Measurements from ENCODE around the gene RPP25L. TPM values are rescaled to one million over a fixed set of nuclear protein-coding genes. Genes with fewer than 3 reads are reported as not detected.

RPP25L gene
- total RNA-seq, 1 donor from 2014 or later = 15.3 TPM

DNA sequence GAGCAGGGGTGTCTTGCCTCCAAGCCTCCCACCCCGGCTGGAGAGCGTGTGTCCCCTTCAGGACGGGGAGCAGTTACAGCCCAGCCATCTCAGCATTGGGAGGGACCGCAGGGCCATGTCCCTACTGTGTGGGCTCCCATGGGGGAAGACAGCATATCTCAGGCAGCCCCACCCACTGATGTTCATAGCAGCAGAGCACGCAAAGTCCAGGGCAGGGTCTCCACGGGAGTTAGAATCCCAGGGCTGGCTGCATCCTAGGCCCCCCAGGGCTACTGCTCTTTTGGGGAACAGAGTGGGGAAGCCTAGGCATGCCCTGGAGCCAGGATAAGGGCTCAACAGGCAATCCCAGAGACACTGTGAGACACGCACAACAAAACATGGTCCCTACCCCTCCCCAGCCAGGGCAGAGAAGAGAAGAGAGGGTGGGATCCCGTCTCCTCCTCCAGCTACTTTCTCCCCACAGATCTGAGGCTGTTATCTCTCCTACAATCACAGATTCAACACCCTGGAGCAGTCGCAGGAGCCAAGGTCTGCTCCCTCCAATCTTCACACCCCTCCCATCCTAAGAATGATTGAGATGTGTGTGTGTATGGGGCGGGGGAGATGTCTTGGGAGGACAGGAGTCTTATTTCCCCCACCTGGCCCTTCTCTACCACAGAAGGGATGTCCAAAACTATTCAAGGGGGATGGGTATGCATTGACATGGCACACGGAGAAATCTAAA lies 25.8 kb downstream of the RPP25L start:
- no peak for DNase-seq

DNA sequence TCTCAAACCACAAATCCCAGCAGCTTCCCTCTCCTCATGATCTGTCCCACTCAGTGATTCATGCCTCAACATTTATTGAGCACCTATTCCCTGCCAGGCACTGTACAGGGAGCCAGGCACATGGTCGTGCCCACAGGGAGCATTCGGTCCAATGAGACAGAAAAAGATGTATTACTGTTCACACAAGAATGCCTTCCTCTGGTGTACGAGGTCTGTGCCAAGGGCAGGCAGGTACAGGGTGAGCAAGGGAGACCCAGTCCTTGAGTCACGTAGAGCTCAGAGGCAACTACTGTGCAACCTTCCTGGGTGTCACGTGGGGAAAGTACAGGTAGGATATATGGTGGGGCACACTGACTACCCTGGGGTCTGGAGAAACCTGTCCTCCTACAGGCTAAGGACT lies 26.9 kb downstream of the RPP25L start:
- DNase-seq = no peak

DNA sequence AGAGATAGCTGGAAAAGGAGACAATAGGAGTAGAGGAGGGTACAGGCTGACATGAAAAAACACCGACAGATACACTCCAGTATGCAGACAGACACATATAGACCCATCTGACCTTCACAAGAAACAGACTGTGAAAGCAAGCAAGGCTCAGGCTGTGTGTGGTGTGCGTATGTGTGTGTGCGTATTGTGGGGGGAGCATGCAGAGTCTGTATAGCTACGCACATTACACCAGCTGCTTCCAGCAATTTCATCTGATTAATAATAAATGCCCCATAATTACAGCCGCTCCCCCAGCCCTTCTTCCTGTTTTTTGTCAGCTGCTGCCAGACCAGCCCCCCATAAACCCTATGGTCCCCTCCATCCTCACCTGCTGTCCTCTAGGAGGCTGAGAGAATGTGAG lies 29.1 kb downstream of the RPP25L start:
- no peak for DNase-seq

DNA sequence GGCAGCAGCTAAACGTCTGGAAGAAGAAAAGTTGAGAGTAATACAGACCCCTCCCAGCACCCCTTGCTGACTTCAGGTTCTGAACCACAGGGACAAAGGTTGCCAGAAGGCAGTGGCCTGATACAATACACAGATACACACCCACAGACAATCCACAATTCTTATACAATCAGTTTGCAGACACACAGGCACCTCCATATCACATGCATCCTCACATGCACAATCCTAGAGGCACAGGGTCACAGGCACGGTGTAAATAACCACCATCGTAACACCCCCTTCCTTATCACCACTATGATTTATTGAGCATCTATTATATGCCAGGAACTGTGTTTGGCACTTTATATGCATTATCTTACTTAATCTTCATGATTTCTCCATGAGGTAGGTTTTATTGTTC lies 30.6 kb downstream of the RPP25L start:
- no peak for DNase-seq

DNA sequence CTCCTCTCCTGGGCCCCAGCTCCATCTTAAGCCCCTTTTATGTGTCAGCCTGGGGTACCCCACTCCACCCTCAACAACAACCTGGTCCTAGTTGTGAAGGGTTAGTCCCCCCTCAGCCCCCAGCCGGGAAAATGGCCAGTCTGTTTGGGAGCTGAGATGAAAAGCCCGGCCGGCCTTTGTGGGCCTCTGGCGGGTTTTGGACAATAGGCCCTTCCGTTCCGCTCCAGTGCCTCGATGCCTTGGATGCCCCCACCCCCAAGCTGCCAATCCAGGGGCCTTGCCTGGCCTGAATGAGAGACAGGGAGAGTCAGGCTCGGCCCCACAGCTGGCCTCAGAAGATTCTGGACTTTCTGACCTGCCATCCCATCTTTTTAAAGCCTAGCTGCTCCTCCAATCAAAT lies 31.5 kb downstream of the RPP25L start:
- no peak for DNase-seq

DNA sequence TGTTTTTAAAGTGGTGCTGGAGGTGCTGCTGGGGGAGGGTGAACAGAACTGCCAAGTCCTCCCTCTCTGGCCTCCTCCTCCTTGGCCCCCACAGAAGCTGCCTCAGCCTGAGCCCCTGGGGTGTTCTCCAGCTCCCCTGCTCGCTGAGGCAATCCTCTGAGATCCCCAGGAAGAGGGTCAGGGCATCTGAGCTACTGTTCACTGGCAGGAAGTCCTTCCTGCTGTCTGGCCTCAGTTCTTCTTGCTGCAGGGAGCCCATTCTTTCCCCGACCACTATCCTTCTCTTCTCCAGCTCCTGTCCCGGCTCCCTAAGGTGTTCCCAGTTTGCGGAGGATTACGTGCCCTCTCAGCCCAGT lies 32.1 kb downstream of the RPP25L start:
- no peak for DNase-seq

DNA sequence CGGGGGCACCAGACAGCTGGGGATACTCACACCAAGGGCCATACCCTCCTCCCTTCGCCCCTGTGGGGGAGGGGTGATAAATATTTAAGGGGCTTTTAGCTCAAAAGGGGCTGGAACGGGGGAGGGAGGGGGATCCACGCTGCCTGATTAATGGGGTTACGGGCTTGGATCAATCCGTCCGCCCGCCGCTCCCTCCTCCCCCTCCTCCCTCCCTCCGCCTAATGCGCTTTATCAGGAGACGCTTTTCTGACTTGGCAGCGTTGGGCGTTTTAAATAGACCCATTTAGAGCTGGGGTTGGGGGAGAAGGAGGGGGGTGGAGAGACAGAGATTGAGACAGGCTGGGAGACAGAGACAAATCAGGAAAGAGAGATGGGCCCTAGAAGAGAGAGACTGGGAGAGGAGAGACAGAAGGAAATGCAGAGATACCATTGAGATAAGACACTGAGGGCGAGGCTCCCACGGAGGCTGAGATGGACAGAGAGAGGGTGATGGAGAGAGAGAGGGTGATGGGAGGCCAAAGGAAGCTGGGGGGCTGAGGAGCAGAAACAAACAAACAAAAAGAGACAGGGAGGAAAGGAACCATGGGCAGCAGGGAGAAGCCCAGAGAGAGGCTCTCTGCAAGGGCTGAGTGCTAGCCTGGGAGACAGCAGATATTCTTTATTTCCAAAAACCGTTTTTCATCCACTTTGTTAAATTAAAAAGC lies 32.6 kb downstream of the RPP25L start:
- no peak for DNase-seq

DNA sequence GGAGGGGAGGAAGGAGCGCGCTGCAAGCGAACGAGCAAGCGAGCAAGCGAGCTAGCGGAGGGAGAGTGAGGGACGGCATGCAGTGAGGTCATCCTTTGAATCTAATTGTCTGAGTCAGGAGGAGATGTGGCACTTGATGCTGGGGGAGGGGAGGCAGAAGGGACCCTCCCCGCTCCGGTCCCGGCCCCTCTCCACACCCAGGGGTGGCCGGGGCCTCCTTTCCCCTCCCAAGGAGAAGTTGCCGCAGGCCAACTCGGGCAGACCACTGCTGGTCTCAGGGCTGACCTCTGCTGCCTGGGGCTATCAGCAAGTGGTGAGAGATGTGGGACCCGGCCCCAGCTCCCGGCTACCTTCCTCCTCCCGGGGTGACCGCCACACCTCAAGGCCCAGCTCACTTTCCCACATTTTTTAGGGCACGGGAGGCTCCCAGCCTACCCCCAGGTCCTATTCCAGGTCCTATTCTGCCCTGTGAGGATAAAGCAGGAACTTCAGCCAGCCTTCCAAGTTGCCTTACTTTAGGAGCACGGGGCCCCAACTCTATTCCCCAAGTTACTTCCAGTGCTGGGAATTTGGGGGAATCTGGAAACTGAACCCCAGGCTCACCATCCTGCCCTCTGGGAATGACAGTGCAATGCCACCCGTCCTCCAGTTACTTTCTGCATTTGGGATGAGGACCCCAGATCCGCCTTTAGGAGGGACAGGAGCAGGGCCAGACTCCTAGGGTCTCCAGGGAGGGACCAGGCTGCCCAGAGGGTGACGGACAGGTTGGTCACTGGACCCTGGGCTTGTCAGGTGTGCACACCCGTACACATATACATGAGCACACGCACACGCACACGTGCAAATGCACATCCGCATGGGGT lies 33.4 kb downstream of the RPP25L start:
- DNase-seq = peak; percentile 75

DNA sequence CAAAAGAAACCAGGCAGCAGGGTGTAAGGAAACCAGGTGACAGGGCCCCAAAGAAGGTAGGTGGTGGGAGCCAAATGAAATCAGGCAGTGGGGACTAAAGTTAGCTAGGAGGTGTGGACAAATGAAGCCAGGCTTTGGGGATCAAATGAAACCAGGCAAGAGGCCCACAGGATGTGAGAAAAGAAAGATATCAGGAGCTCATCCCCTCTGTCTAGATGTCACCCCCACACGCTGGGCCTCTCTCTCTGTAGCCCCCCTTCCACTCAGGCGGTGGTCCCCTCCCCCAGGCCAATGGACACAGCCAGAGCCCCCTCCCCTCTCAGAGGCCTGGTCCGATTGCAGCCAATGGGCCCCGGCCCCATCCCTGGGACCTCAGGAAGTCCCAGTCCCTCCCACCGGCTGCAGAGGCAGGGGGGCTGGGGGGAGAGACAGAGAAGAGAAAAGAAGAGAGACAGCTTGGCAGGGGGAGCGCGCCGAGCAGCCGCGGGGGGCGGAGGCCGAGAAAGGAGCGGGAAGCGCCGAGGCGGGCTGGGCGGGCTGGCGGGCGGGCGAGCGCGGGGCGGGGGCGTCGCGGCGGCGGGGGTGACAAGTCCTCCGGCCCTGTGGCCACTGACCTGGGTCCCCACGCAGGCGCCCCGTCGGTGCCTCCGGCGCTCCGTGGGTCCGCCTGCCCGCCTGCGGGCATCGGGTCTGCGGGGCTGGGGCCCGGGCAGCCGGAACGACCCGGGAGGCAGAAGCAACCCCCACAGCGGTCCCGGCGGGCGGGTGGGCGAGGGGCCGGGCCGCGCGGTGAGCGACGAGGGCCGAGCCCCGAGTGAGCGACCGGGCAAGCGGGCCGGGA lies 34.3 kb downstream of the RPP25L start:
- peak; percentile 90 for DNase-seq

DNA sequence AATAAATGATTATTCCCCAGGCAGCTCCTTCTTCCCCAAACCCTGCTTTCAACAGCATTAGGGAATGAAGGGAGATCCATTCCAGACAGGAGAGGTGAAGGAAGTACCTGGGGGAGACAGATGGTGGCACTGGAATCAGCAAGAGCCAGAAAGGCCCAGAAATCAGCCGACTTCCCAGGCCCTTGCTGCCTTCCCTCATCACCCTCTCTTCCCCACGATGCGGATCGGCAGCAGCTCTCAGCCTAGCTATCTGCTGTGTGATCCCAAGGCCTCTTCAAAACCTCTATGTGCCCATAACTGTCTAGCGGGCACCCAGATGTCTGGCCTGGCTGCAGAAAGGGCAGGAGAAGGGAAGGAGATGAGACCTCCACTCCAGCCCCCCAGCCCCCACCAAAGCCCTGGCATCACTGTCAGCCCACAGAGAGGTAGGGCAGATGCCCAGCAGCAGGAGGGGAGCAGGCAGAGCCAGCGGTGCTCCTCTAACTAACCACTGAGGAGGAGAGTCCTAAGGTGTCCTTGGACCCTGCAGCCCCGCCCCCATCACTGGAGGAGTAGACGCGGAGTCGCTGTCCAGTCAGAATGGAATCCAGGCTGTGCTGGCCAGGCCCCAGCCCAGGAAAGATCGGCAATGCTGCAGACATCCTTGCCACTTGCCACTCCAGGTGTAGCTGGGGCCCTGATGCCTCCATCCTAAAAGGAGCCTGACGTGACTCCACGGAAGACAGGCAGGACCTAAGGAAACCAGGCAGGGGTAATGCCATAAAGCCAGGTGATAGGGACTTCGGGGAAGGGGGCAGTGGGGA lies 35.1 kb downstream of the RPP25L start:
- DNase-seq = peak; percentile 55

DNA sequence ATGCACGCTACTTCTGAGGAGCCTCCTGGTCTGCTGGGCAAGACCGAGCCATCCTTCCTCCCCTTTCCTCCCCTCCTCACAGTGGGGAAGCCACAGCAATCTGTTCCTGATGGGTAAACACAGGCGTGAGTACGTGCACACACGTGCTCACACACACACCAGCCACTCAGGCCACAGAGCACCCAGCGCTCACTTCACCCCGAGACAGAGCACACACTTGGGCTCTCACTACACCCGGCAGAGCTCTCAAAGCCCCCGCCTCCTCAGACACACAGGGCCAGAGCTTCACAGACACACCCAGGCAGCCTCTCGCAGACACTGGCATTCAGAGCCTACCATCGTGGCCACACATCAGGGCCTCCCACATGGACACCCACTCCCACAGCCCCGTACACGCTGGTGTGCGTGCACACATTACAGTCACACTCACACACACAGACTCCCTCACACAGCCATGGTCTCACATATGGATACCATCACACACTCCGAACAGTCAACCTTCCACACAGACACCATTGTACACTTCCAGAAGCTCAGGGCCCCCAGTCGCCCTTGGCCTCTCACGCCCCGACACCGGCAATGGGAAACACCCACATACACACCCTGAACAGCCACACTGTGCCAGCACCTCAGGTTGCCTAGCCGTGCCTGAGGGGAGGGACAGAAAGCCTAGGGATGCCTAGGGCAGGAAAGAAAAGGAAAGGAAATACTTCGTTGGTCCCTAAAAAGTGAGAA lies 35.9 kb downstream of the RPP25L start:
- DNase-seq = no peak

DNA sequence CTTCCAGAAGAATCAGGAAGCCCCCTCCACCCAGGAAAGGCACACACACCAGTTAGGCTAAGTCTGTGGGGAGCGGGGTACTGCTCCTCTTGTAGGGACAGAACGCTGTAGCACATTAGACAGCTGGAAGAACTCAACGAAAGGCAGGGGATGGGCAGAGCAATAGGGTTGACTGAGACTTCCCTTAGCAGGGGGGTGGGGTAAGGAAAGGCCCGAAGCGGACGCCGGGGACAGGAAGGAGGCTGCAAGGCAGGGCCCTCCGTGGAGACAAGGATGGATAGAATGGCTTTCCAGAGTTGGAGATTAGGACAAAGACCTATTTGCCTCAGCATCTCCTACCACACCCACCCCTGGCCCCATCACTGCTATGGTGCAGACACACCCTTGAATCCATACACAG lies 36.7 kb downstream of the RPP25L start:
- no peak for DNase-seq

DNA sequence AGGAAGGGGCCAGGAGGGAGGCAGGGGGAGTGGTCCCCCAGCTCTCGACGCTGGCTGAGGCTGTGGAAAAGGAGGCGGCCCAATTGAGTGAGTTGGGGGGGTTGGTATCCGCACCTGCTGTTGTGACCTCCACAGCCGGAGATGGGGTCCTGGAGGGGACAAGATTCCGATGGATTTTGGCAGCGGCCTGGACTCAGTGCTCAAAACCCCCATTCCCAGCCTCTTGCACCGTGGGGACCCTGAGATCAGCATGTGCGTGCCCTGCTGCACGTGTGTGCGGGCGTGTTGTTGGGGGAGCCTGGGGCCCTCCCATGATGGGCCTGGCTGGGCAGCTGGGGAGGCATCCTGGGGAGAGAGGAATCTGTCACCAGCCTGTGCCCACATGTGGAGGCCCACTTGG lies 37.3 kb downstream of the RPP25L start:
- no peak for DNase-seq

DNA sequence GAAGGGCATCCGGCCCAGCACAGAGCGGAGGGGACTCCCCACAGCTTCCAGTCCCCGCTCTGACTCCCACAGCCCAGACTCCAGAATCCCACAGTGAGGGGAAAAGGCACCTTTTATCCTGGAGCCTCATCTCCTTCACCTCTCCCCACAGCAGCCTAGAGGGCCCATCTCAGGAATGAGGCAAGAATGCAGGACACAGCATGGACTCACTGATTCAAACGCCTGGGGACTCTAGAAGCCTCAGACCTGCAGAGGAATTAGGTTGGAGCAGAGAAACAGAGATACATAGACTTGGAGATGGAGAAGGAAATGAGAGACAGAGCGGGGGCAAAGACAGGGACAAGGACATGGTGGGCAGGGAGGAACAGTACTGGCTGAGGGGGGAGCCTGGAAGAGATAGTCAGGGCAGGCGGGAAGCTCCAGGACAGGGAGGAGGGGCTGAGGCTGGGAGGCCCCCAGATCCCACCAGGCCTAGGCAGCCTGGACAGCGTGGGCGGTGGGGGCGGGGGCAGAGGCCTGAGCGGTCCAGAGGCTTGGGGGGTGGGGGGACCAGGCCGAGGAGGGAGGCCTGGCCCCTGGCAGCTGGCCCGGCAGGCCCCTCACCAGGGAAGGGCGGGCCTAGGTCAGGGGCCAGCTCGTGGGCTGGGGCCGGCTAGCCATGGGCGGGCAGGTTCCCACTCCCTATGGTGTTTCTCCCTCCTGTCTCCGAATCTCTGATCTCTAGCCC lies 38.1 kb downstream of the RPP25L start:
- no peak for DNase-seq

DNA sequence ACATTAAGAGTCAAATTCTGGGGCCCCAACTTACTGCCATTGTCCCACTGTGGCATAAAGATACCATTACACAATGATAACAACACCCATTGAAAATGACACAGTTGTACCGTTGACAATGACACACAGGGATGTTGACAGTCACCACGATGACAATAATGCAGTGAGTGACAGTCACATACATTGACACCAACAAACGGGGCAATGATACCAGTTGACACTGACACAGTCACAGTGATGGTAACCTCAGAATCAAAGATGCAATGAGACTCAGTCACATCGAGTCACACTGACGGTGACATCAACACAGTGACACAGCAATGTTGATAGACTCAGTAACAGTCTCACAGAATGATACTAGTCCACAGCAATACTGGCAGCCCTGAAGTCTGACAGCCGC lies 39.3 kb downstream of the RPP25L start:
- no peak for DNase-seq

DNA sequence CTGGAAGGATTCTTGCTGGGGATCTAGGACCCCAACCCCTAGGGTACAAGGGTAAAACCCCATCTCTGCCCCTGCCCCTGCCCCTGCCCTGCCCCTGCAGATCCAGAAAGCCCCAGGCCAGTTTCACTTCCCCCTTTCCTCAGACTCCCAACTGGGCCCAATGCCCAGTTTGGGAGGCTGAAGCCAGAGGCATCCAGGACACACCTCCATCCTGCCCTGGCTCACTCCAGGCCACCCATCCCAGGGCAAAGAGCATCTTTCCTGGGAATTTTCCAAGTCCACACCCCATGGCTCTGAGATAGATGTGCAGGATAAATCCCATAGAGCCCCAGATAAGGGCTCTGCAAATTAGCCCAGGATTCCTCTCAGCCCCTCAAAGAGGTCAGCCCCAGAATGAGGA lies 39.8 kb downstream of the RPP25L start:
- no peak for DNase-seq

DNA sequence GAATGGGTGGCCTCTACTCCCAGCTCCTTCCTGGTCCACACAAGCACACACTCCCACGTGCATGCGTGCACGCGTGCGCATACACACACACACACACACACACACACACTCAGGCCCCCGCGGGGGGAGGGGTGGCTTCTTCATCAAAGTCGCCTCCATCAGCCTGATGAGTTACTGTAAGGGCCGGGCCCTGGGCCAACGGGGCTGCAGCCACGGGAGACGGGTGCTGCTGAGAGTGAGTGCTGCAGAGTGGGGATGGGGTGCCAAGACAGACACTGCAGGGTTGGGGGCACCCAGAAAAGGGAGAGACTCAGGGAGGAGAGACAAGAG lies 40.5 kb downstream of the RPP25L start:
- DNase-seq = no peak

DNA sequence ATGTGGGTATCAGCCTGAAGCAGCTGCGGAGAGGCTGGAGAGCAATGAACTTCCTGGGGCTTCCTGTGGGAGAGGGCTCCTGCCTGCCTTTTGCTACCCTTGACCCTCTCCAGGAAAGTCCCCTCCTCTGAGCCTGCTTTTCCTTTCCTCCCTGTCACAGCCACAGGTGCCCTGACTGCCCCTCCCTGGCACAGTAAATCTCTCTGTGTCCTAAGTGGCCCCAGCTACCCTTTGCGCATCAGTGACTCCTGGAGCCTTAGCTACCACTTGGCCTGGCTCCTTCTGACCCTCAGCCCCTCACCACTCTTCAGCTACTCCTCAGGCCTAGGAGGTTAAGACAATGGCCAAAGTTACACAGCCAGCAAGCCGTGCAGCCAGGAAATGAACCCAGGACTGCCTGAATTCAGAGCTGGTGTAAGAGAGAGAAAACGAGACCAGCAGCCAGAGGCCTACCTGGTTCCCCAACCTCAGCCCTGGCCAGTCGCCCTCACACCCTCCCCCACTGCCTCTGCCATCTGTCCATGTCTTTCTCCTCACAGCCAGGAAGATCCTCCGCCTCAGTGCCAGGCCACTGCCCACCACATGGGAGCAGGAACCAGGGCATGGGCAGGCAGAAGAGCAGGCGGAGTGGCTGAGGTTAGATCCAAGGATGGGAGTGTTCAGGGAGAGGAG lies 41.0 kb downstream of the RPP25L start:
- DNase-seq = no peak

DNA sequence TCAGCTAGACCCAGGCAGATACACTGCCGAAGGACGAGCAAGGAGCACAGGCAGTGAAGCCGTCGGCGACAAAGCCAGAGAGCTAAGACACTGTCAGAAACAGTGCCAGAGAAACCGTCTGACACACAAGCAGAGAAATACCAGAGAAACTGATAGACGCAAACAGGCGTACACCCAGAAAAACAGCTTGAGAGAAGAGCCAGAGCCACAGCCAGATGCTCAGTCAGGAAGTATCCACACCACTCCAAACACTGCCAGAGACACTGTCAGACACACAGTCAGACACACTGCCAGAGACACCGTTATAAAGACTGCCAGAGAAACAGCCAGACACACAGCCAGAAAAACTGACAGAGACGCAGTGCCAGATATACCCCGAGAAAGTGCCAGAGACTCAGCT lies 41.5 kb downstream of the RPP25L start:
- peak; percentile 79 for DNase-seq

DNA sequence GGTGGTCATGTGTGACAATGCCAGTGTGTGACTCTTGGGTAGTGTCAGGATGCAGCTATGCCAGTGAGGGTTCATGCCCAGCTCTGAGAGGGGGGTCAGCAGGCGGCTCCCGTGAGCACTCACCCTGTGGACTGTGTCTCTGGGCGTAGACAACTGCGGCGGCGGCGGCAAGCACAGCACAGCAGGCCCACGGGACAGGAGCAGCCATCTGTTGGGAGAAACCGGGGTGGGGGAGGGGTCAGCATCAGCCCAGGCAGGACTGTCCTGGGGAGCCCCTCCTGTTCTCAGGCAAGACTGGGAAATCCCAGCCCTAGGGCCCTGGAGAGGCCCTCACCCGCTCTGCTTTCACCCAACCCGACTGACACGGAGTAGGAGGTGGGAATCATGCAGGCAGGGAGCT lies 43.1 kb downstream of the RPP25L start:
- DNase-seq = no peak
